HG02623 (cell line): ENCODE results near the gene IL31.

ENCODE experiments used
- ATAC-seq: cut with Tn5 transposase; IDR thresholded peaks from one replicate; pipeline ENCODE4 v1.9.1; 2021; ENCODE audit warnings: moderate library complexity; ENCODE audit not compliant: unreplicated experiment

Gene IL31

DNA sequence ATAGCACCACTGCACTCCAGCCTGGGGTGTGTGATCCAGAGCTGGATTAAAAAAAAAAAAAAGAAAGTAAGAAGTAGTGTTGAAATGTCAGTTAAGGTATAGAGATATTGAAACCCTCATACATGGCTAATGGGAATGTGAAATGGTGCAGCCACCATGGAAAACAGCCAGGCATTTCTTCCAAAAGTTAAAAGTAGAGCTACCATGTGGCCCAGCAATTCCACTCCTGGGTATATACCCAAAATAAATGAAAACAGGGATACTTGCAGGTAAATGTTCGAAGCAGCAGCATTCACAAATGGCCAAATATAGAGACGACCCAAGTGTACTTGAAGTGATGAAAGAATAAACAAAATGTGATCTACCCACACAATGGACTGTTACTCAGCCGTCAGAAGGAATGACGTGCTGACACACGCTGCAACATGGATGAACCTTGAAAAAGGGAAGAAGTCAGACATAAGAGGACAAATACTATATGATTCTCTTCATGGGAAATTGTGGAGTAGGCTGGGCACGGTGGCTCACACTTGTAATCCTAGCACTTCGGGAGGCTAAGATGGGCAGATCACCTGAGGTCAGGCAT lies 15.2 kb downstream of the IL31 start:
- no peak for ATAC-seq

DNA sequence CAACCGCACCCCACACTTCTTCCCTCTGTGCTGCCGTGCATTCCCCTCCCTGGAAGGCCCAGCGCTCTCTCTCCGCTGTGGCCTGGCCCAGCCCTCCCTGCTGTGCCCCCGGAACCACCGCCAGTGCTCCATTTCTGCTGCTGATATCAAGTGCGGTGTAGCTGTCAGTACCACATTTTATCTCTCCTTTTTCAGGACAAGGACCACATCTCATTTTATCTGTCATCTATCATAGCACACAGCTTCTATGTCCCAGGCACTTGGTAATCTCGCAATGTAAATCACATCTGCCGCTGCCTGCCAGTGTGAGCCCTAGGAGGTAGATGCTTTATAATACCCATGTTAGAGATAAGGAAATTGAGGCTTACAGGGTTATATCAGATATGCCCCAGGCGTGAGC lies 18.3 kb downstream of the IL31 start:
- no peak for ATAC-seq

DNA sequence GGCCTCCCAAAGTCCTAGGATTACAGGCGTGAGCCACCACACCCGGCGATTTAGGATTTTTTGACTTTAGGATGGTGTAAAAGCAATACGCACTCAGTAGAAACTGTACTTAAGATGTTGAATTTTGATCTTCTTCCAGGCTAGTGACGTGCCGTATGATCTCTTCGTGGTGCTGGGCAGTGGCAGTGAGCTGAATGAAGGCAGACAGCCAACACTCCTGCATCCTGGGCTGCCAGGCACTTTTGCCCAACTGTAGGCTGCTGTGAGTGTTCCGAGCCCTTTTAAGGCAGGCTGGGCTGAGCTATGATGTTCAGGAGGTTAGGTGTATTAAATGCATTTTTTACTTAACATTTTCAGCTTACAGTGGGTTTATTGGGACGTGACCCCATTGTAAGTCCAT lies 21.3 kb downstream of the IL31 start:
- ATAC-seq: no peak

DNA sequence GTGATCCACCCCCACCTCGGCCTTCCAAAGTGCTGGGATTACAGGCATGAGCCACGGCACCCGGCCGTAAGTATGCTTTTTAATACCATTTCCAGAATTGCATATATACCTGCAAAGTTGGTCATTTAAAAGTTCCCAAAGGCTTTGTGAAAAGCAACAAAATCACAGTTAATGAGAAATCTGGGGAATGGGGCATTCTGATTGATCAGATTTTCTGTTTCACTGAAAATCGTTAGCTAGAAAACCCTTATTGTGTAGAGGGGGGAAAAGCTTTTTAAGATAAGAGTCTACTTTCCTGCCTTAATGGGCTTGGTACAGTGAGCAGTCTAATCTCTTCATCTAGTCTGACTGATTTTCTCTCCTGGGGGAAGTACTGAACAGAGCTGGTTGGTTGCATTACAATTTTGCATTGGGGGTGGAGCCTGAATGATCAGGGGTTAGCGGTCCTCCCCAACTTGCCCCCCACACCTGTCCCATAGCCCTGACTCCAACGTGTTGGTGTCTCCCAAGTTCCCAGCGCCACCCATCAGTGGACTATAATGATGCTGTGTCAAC lies 23.8 kb downstream of the IL31 start:
- ATAC-seq: no peak

DNA sequence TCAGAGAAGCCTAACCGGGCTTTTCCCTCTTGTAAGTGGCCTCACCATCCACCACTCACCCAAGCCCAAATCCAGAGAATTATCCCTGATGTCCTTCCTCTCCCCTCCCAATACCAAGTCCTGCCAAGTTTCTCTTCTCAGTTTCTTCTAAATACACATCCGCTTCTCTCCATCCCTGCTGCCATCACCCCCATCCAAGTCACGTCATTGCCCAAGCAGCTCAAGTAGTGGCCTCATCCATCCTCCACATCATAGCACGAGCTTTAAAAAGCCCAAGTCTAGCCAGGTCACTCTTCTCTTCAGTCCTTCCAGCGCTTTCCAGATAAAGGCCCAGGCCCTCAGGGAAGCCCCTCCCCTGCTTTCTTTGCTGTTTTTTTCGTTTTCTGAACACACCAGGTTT lies 25.4 kb downstream of the IL31 start:
- ATAC-seq: no peak

DNA sequence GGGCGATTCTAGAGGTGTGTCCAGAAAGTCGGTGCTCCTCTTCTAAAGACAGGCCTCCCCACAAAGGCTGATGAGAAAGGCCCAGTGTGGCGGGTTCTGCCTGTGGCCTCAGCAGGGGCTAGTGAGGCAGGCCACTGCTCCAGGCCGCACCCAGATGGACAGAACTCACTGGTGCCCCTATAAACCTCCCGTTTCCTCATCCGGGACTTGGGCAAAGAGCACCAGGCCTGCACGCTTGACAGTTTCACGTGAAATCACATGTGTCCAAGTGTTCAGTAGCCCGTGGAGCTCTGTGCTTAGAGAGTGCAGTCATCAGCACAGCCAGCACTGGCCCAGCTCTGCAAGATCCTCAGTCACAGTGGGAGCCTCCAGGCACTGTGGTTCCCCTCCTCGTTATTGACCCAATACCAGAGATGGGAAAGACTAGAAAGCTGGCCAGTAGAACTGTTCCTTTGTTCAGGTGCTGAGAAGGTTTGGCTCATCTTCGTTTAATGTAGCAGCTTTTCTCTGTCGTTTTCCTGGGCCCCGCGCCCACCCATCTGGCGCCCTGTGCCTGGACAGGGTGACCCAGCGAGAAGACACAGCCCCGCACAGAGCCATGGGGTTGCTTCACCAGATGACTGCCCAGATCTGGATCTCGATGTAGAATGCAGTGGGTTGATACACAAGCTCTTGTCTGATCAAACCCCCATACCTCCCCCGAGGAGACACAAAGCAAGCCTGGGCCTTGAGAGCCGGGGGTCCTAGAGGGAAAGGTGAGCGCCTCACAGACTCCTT lies 26.3 kb downstream of the IL31 start:
- ATAC-seq: no peak

DNA sequence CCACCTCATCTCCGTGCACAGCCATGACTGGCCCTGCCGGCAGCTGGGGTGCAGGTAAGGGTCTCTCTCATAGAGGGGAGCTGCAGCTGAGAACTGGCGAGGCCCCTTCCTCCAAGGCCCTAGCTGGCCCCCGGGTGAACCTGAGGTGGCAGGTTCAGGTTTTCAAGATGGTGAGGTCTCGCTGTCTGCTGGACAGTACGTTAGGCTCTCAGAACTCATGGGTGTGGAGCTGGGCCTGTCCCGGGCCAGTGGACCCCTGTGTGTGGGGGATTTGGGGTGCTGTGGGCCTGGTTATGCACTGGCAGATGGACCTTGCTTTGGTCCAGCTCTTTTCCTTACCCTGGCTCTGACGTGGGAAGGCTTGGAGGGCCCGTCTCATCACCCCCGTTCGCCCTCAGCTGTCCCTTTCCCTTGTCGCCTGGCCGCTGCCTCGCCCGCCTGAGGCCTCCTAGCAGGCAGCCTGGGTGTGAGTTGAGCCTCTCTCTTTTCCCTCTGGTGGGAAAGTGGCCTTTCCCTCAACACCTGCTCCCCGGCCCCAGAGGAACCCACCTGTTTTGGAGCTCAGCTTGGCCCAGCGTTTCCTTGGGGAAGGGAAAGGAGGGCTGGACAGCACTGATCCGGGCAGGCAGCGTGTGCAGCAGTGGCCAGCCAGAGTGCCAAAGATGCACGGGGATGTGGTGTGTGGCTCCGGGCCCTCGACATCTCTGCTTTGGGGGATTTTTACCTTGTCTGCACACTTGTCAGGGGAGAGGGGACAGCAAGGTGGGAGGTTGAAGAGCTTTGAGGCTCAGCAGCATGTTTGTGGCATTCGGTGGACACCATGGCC lies 28.3 kb downstream of the IL31 start:
- no peak for ATAC-seq

DNA sequence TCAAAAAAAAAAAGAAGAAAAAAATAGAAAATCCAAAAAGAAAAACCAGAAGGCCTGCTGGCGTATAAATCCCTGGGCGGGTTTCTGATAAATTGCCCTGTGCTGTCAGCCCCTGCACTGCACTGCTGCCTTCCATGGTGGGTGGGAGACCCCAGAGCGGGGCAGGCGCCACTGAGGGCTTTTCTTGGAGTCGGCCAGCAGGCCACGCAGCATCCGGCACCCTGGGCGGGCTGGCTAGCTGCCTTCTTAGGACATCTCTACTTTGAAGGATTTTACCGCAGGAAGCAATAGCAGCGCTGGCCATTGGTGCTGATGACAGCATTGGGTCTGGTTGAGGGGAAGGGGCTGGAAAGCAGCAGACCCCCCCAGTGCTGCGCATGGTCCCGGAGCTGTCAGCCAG lies 29.1 kb downstream of the IL31 start:
- ATAC-seq: no peak

DNA sequence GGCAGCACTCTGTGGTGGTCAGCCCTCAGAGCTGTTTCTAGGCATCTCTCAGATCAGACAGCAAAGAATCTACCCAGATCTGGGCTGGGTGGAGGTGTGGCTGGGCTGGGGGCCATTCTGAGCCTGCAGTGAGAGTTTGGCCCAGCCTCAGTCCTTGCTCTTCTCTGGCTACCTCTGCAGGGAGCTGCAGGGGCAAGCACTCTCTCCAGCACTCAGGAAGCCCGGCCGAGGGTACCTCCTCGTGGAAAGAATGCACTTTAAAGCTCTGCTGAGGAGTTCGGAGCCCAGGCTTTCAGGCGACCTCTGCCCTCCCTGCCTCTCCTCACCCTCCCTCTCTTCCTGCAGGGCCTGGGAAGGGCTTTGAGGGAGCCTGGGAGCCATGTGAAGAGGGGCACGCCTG lies 31.2 kb downstream of the IL31 start:
- ATAC-seq: no peak

DNA sequence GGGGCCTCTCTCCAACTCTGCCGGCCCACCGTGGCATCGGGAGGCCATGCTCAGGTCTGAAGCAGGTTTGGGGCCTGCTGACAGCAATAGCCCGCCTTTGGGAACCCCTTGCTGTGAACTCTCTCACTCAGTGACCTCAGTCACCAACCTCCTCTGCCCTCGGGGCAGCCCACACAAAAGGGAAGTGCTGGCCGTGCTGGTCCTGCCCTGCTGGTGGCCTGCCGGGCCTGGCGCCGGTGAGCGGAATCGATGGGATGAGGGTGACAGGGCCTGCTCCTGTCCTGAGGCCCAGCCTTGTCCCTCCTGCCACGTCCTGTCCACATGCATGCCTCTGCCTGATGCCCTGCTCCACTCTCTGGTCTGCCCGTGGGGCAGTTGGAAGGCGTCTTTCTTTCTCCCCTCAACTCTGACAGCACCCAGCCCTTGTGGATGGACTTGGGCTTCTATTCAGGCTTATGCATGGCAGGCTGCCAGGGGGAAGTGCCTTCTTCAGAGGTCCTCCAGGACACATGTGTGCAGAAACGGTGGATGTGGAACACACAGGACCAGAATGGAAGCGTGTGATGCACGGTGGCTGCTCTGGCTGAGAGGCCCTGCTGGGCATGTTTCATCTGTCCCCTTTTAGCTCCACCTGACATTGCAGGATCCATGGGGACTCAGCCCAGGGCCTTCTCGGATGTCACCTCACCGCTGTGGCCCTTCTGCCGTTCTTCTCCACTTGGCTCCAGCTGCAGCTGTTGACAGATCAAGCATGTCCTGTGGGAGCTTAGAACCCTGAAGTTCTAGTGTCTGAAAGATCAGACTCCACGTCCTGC lies 31.9 kb downstream of the IL31 start:
- no peak for ATAC-seq

DNA sequence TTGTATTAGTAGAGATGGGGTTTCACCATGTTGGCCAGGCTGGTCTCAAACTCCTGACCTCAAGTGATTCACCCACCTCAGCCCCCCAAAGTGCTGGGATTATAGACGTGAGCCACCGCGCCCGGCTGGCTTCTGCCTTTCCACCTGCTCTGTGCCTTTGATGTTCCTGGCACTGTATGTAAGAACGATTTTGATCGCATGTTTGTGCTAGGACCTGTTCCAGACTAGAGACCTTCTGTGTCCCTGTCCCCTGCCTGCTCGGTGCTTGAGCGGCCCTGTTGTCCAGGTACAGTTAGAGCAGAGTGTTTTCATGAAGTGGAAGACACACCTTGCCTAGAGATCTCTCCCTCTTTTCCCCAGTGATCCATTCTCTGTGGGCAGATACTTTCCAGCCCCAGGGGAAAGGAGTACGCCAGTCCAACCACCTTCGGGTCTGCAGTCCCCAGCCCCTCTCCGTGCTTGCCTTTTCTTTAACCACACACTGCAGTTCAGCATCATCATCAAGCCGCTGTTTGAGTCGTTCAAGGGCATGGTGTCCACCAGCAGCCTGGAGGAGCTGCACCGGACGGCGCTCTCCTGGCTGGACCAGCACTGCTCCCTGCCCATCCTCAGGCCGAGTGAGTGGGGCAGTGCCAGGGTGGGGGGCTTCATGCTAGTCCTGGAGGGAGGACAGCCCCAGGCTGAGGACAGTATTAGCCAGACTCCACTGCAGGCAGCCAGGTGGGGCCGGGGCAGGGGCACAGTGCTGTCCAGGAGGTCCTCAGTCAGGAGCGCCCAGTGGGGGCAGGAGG lies 33.4 kb downstream of the IL31 start:
- ATAC-seq: no peak

DNA sequence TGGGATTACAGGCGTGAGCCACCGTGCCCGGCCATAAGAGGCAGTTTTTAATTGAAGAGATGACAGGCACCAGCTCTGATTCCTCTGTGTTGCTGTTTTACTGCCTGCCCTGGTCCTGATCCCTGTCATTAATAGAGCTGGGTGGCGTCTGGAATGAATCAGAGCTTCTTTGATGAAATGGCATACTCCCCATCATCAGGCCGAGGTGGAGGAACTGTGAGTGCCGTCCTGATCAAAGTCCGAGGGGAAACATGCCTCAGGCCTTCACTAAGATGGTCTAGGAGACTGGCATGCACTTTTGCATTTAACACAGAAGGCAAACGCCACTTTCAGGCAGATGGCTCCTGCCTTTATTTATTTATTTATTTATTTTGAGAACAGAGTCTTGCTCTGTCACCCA lies 34.1 kb downstream of the IL31 start:
- no peak for ATAC-seq

DNA sequence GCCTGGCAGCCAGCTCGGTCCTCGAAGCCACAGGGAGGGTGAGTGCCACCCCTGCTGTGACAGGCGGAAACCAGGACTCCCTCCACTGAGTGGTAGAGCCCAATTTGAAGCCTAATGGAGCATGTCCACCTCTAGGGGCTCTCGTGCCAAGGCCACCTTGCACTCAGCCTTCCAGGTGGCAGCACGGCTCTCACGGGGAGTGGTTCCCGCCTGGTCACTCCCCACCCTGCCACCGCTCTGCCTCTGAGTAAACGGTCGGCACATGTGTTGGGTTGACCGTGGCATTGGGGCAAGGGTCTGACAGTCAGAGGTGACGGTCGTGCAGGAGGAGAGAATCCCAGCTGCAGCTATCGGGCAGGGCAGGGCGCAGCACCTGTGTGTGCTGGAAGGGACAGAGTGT lies 34.8 kb downstream of the IL31 start:
- no peak for ATAC-seq

DNA sequence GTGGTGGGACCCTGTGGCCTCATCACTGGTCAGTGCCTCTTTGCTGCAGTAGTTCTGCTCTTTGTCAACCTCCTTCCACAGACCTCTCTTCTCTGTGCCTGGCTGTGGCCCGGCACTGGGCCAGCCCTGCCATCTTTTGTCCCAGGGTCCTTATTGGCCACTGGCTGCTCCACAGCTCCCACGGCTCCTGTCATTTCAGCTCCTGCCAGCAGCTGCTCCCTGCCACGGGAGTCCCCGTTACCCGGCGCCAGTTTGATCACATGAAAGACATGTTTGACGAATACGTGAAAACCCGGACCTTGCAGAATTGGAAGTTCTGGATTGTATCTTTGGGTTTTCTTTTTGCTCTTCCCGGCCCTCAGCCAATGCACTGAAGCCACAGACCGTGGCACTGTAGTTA lies 35.4 kb downstream of the IL31 start:
- ATAC-seq: no peak

DNA sequence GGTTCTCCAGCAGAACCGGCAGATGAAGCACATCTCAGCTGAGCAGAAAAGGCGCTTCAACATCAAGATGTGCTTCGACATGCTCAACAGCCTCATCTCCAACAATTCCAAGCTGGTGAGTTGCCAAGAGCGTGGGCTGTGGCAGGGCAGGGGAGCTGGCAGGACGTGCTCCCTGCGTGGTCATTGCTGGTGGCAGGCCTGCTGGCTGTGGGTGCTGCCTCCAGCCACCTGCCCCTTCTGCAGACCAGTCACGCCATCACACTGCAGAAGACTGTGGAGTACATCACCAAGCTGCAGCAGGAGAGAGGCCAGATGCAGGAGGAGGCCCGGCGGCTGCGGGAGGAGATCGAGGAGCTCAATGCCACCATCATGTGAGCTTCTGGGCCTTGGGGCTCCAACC lies 35.8 kb downstream of the IL31 start:
- no peak for ATAC-seq

DNA sequence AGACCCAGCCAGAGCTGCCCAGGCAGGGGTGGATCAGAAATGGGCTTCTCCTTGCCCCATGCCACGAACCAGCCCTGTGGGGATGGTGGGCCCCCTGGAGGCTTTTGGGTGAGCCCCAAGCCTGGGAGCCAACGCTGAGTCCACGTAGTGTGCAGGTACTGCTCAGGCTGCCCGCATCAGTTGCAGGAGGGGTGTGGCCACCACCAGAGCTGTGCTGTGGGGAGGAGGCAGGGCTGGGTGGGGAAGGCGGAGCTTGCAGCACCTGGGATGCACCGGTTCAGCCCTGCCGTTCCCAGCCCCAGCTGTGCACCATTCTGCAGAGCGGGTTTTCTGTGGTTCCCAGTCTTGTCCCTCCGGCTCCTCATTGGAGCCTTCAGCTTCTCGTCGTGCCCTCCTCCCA lies 36.3 kb downstream of the IL31 start:
- ATAC-seq: no peak

DNA sequence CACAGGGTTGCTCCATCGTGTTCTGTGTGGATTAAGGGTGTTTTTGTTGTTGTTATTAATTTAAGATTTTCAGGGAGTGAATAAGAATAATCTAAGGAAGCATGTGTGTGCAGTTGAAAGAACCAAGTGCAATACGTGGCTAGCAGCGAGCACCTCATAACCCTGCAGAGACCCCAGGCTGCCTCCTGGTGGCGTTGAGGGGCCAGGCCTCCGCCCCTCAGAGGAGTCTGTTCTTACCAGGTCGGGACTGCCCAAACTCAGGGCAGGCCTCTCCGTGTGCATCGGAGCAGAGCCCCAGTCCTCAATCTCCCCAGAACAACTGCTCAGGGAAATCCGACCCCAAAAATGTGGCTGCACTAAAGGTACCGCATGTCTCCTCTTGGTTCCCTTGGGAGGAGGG lies 36.8 kb downstream of the IL31 start:
- ATAC-seq: no peak

DNA sequence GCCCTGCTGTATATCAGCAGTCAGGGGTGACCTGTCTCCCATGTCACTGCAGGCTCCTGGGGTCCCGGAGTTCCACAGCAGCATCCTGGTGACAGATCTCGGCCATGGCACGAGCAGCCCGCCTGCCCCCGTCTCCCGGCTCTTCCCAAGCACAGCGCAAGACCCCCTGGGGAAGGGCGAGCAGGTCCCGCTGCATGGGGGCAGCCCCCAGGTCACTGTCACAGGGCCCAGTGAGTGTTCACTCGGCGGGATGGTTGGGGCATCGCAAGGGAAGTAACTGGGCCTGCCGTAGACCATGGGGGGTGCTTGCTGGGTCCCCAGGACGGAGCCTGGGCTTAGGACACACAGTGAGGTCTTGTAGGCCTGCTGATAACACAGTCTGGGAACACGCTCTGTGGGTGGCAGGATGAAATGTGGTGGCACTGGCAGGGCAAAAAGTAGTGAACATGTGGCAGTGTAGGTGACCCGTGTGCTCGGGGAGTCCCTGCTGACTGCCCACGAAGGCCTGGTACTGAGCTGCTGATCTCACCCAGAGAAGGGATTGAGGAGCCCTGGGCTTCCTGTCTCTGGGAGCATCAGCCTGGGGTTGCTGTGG lies 38.5 kb downstream of the IL31 start:
- ATAC-seq: no peak

DNA sequence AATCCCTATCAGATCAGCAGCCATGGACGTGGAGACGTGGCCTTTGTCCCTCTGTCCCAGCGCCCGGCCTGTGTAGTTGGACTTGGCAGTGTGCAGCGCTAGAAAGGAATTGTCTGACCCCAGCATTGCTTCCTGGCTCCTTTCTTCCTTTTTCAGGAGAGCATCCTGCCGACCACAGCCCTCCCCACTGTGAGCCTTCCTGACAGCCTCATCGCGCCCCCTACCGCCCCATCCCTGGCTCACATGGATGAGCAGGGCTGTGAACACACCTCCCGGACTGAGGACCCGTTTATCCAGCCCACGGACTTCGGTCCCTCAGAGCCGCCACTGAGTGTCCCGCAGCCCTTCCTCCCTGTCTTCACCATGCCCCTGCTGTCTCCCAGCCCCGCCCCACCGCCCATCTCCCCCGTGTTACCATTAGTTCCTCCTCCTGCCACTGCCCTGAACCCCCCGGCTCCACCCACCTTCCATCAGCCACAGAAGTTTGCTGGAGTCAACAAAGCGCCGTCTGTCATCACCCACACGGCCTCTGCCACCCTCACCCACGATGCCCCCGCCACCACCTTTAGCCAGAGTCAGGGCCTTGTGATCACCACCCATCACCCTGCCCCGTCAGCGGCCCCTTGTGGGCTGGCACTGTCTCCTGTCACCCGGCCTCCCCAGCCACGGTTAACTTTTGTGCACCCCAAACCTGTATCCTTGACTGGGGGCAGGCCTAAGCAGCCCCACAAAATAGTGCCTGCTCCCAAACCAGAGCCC lies 40.6 kb downstream of the IL31 start:
- ATAC-seq: no peak
